Neural cell (in vitro differentiated cells): ENCODE data around the gene FAU. TPM values are rescaled to one million over a fixed set of nuclear protein-coding genes. Genes with fewer than 3 reads are reported as not detected.

Source experiments
- H2AFZ ChIP-seq: fragments of 200-600, 300-800 bp; sonication (generic), shearing (Covaris generic); 2 replicates; pipeline ENCODE4 v1.6.0; 2014; ENCODE audit warnings: low read depth, mild to moderate bottlenecking, antibody characterized with exemption, low read length, moderate library complexity
- H3F3A ChIP-seq: fragments of 200-600 bp; shearing (Covaris generic); 2 replicates; pipeline ENCODE4 v1.6.1; 2016; ENCODE audit warnings: mild to moderate bottlenecking, moderate library complexity, mixed read lengths, antibody characterized with exemption, low read length; ENCODE audit not compliant: insufficient read depth, poor library complexity, severe bottlenecking
- H3K27ac ChIP-seq: fragments of 200-600, 300-800 bp; sonication (generic), shearing (Covaris generic); 2 replicates; pipeline ENCODE4 v1.5.1; 2014; ENCODE audit warnings: mild to moderate bottlenecking, low read length, moderate library complexity
- H3K27me3 ChIP-seq: fragments of 300-800, 200-600 bp; sonication (generic), shearing (Covaris generic); 2 replicates; pipeline ENCODE4 v1.6.0; 2014; ENCODE audit warnings: mild to moderate bottlenecking, low read depth, low read length, moderate library complexity; ENCODE audit not compliant: insufficient read depth
- H3K36me3 ChIP-seq: fragments of 300-800, 200-600 bp; sonication (generic), shearing (Covaris generic); 2 replicates; pipeline ENCODE4 v1.5.1; 2014; ENCODE audit warnings: mild to moderate bottlenecking, antibody characterized with exemption, low read length, moderate library complexity; ENCODE audit not compliant: insufficient read depth
- H3K4me2 ChIP-seq: fragments of 300-800, 200-600 bp; sonication (generic), shearing (Covaris generic); 2 replicates; pipeline ENCODE4 v1.6.0; 2014; ENCODE audit warnings: mild to moderate bottlenecking, low read length
- H3K4me3 ChIP-seq: fragments of 300-800, 200-600 bp; sonication (generic), shearing (Covaris generic); 2 replicates; pipeline ENCODE4 v1.5.1; 2014; ENCODE audit warnings: mild to moderate bottlenecking, low read length, moderate library complexity
- H3K79me2 ChIP-seq: fragments of 200-600 bp; shearing (Covaris generic); replicated peaks from 2 replicates; pipeline ENCODE4 v1.6.0; 2014; ENCODE audit warnings: mild to moderate bottlenecking, low read length, moderate library complexity; ENCODE audit not compliant: insufficient read depth
- H3K9ac ChIP-seq: fragments of 300-800, 200-600 bp; sonication (generic), shearing (Covaris generic); 2 replicates; pipeline ENCODE4 v1.6.1; 2016; ENCODE audit warnings: mild to moderate bottlenecking, low read length, mixed read lengths
- H3K9me2 ChIP-seq: fragments of 200-600 bp; shearing (Covaris generic); 2 replicates; pipeline ENCODE4 v1.6.1; 2016; ENCODE audit warnings: mild to moderate bottlenecking, low read length, mixed read lengths; ENCODE audit not compliant: insufficient read depth
- H3K9me3 ChIP-seq: fragments of 200-600, 300-800 bp; sonication (generic), shearing (Covaris generic); 2 replicates; pipeline ENCODE4 v1.6.1; 2016; ENCODE audit warnings: mild to moderate bottlenecking, mixed run types, low read length, moderate library complexity, mixed read lengths
- H4K20me1 ChIP-seq: fragments of 200-600 bp; shearing (Covaris generic); 2 replicates; pipeline ENCODE4 v1.6.1; 2016; ENCODE audit warnings: mild to moderate bottlenecking, mixed run types; ENCODE audit not compliant: insufficient read depth
- CTCF ChIP-seq: fragments of 450-650 bp; IDR thresholded peaks from 2 replicates; pipeline ENCODE4 v1.5.1; 2014; ENCODE audit warnings: antibody characterized with exemption, mild to moderate bottlenecking, moderate library complexity; ENCODE audit not compliant: poor library complexity, severe bottlenecking
- EP300 ChIP-seq: fragments of 450-650 bp; conservative IDR thresholded peaks from 2 replicates; pipeline ENCODE4 v1.6.1; 2014; ENCODE audit warnings: antibody characterized with exemption, mild to moderate bottlenecking, moderate library complexity; ENCODE audit not compliant: poor library complexity, severe bottlenecking
- EZH2 ChIP-seq: fragments of 200-600, 300-800 bp; shearing (Covaris generic), sonication (generic); IDR thresholded peaks from 2 replicates; pipeline ENCODE4 v1.6.1; 2014; ENCODE audit warnings: antibody characterized with exemption, low read length, borderline replicate concordance, mild to moderate bottlenecking; ENCODE audit not compliant: insufficient read depth, poor library complexity, severe bottlenecking
- MXI1 ChIP-seq: fragments of 450-650 bp; conservative IDR thresholded peaks from 2 replicates; pipeline ENCODE4 v1.6.1; 2014; ENCODE audit warnings: antibody characterized with exemption, mild to moderate bottlenecking; ENCODE audit not compliant: poor library complexity, severe bottlenecking
- POLR2AphosphoS5 ChIP-seq: IDR thresholded peaks from 2 replicates; pipeline ENCODE4 v1.6.1; 2012
- RAD21 ChIP-seq: fragments of 450-650 bp; conservative IDR thresholded peaks from 2 replicates; pipeline ENCODE4 v1.6.1; 2014; ENCODE audit warnings: antibody characterized with exemption, mild to moderate bottlenecking, moderate library complexity
- REST ChIP-seq: IDR thresholded peaks from 2 replicates; pipeline ENCODE4 v1.6.1; 2012; ENCODE audit warnings: borderline replicate concordance
- SMC3 ChIP-seq: fragments of 450-650 bp; conservative IDR thresholded peaks from 2 replicates; pipeline ENCODE4 v1.6.1; 2014; ENCODE audit warnings: antibody characterized with exemption, mild to moderate bottlenecking, moderate library complexity; ENCODE audit not compliant: poor library complexity
- TAF1 ChIP-seq: IDR thresholded peaks from 2 replicates; pipeline ENCODE4 v1.6.1; 2012; ENCODE audit warnings: low read depth
- polyA plus RNA-seq: library from polyadenylated mRNA; depleted of rRNA; stranded (reverse); fragments of >200 nt; gene quantifications from 2 replicates; pipeline ENCODE4 v1.2.3, GENCODE V29; 2014

FAU gene
- polyA plus RNA-seq, 1 donor from 2014 or later = 420 TPM

GRCh38 chr11:65112546-65113360, 9.2 kb downstream of the FAU start:
- TF ChIP-seq RAD21 = peak; percentile 34
- no peak for TF ChIP-seq TAF1
- peak; percentile 54 for TF ChIP-seq POLR2AphosphoS5
- peak; percentile 96 for TF ChIP-seq CTCF
- no peak for TF ChIP-seq REST
- TF ChIP-seq SMC3 = peak; percentile 22
- H4K20me1 ChIP-seq = no peaks in the 10 kb centered on the region
- peak overlapping the region; percentile 97 for H3K27ac ChIP-seq
- no peaks in the 10 kb centered on the region for H3K9me3 ChIP-seq
- no peaks in the 10 kb centered on the region for H3K36me3 ChIP-seq
- H3K9ac ChIP-seq = peak overlapping the region; percentile 98
- H3K4me2 ChIP-seq = peak overlapping the region; percentile 99
- no peaks in the 10 kb centered on the region for H3F3A ChIP-seq
- peak overlapping the region; percentile 21 for H2AFZ ChIP-seq
- H3K9me2 ChIP-seq = no peaks in the 10 kb centered on the region
- no peaks in the 10 kb centered on the region for H3K27me3 ChIP-seq
- peak overlapping the region; percentile 86 for H3K4me3 ChIP-seq
- peaks cover 23% of the 10 kb centered on the region for H3K79me2 ChIP-seq

GRCh38 chr11:65111744-65112545, 10.0 kb downstream of the FAU start, which contains the start of gene TM7SF2:
TM7SF2 (plus strand) TSS chr11:65111872; CDS start chr11:65112016, 144 bp downstream.
- no peaks in the 10 kb centered on the region for H3K36me3 ChIP-seq
- no peaks in the 10 kb centered on the region for H3F3A ChIP-seq
- peak within 1 kb of the TSS; percentile 86 for H3K4me3 ChIP-seq
- H2AFZ ChIP-seq = peak within 1 kb of the TSS; percentile 21
- peak within 1 kb of the TSS; percentile 99 for H3K4me2 ChIP-seq
- no peaks in the 10 kb centered on the region for H4K20me1 ChIP-seq
- peak within 1 kb of the TSS; percentile 97 for H3K27ac ChIP-seq
- peak within 1 kb of the TSS; percentile 98 for H3K9ac ChIP-seq
- no peaks in the 10 kb centered on the region for H3K27me3 ChIP-seq
- TF ChIP-seq POLR2AphosphoS5 = peak; percentile 99
- TF ChIP-seq SMC3 = no peak
- TF ChIP-seq REST = peak; percentile 67
- TF ChIP-seq RAD21 = no peak
- TF ChIP-seq EZH2 = no peak
- TF ChIP-seq TAF1 = peak; percentile 93
- peak; percentile 36 for TF ChIP-seq EP300
- TF ChIP-seq CTCF = no peak
- peak; percentile 65 for TF ChIP-seq MXI1
- peaks cover 23% of the 10 kb centered on the region for H3K79me2 ChIP-seq
- H3K9me3 ChIP-seq = no peaks in the 10 kb centered on the region
- H3K9me2 ChIP-seq = no peaks in the 10 kb centered on the region
